HCT116 (cell line): ENCODE results near the gene CRY2. TPM values are rescaled to one million over a fixed set of nuclear protein-coding genes. Genes with fewer than 3 reads are reported as not detected.

ENCODE experiments used
- ATAC-seq: fragments of 200-7000 bp; cut with Tn5 transposase; 2 replicates; pipeline ENCODE4 v1.9.1; 2020; ENCODE audit warnings: mild to moderate bottlenecking, moderate library complexity
- BruUV-seq: library from RNA; stranded (reverse); fragments of 400-500 nt; replicated peaks from 2 replicates; lab custom pipeline; 2021; lab: Mats Ljungman, UMichigan
- CTCF ChIA-PET: fragments of 300-600 bp; sonication (Branson Sonifier 250); formaldehyde crosslinking; loops from one replicate; lab custom pipeline; 2021; ENCODE audit warnings: antibody characterized with exemption; lab: Charles Lee
- POLR2A ChIA-PET: fragments of 300-600, 350-600 bp; sonication (Branson Sonifier 250); formaldehyde crosslinking; loops from one replicate; lab custom pipeline; 2021; ENCODE audit warnings: antibody characterized with exemption; lab: Charles Lee
- RAD21 ChIA-PET, 2 experiments: fragments of 300-600 bp; sonication (Branson Sonifier 250); formaldehyde crosslinking; loops; one replicate each; lab custom pipeline; 2023; ENCODE audit warnings: low total read pairs in 2 of 2; ENCODE audit not compliant: uncharacterized antibody in 2 of 2, unreplicated experiment in 2 of 2, low non-redundant PET in 1 of 2; lab: Charles Lee
- DNase-seq: peaks from one replicate; pipeline ENCODE4 v3.0.0-alpha.2; 2010; ENCODE audit warnings: low read depth, low spot score
- H2AFZ ChIP-seq: fragments of 200-600 bp; shearing (Covaris generic), sonication (generic); 2 replicates; pipeline ENCODE4 v1.6.1; 2017; ENCODE audit warnings: low read depth, mixed run types, mixed read lengths, antibody characterized with exemption, low read length; ENCODE audit not compliant: poor library complexity, severe bottlenecking
- H3K27ac ChIP-seq: 2 replicates; pipeline ENCODE4 v1.5.1; 2012; ENCODE audit warnings: low read depth, low read length
- H3K27me3 ChIP-seq: fragments of 200-600 bp; sonication (generic); 2 replicates; pipeline ENCODE4 v1.6.1; 2016; ENCODE audit warnings: mixed run types, low read length, mixed read lengths; ENCODE audit not compliant: insufficient read depth
- H3K36me3 ChIP-seq, 2 experiments: fragments of 200-500 bp in 1 of 2; fragments of 200-600 bp in 1 of 2; sonication (Bioruptor generic) in 1 of 2; sonication (generic) in 1 of 2; 2 replicates each; pipeline versions ENCODE4 v1.5.1 to v1.6.1; 2014 to 2016; ENCODE audit warnings: low read length in 2 of 2, inconsistent platforms in 1 of 2, mixed read lengths in 1 of 2, mixed run types in 1 of 2; ENCODE audit not compliant: insufficient read depth in 2 of 2, control insufficient read depth in 1 of 2
- H3K4me1 ChIP-seq, 2 experiments: fragments of 200-600 bp in 1 of 2; sonication (generic) in 1 of 2; 2 replicates each; pipeline versions ENCODE4 v1.5.1 to v1.6.1; 2012 to 2017; ENCODE audit warnings: low read length in 2 of 2, inconsistent platforms in 1 of 2, mild to moderate bottlenecking in 1 of 2, mixed read lengths in 1 of 2, mixed run types in 1 of 2, moderate library complexity in 1 of 2; ENCODE audit not compliant: insufficient read depth in 2 of 2, control insufficient read depth in 1 of 2
- H3K4me2 ChIP-seq: fragments of 200-600 bp; sonication (generic); 2 replicates; pipeline ENCODE4 v1.6.1; 2017; ENCODE audit warnings: mixed run types, low read length, mixed read lengths
- H3K4me3 ChIP-seq, 2 experiments: fragments of 200-600 bp in 1 of 2; sonication (generic) in 1 of 2; replicated peaks in 1 of 2; 2 replicates each; pipeline ENCODE4 v1.5.1; 2011 to 2016; ENCODE audit warnings: low read length in 2 of 2, control low read depth in 1 of 2, low read depth in 1 of 2, mild to moderate bottlenecking in 1 of 2, mixed read lengths in 1 of 2, mixed run types in 1 of 2
- H3K79me2 ChIP-seq: fragments of 200-600 bp; sonication (generic); 2 replicates; pipeline ENCODE4 v1.6.1; 2017; ENCODE audit warnings: mild to moderate bottlenecking, mixed run types, low read length, moderate library complexity, mixed read lengths; ENCODE audit not compliant: insufficient read depth
- H3K9ac ChIP-seq: fragments of 200-600 bp; sonication (generic); 2 replicates; pipeline ENCODE4 v1.6.1; 2016; ENCODE audit warnings: low read length, mixed read lengths
- H3K9me2 ChIP-seq: fragments of 200-600 bp; sonication (generic), shearing (Covaris generic); 2 replicates; pipeline ENCODE4 v1.6.1; 2017; ENCODE audit warnings: mixed run types, mild to moderate bottlenecking, moderate library complexity; ENCODE audit not compliant: insufficient read depth
- H3K9me3 ChIP-seq, 2 experiments: fragments of 200-500 bp in 1 of 2; fragments of 200-600 bp in 1 of 2; sonication (Bioruptor generic) in 1 of 2; sonication (generic) in 1 of 2; 2 replicates each; pipeline ENCODE4 v1.6.1; 2014 to 2017; ENCODE audit warnings: low read length in 2 of 2, mixed read lengths in 2 of 2, inconsistent platforms in 1 of 2, low read depth in 1 of 2, mild to moderate bottlenecking in 1 of 2, mixed run types in 1 of 2, moderate library complexity in 1 of 2; ENCODE audit not compliant: control insufficient read depth in 1 of 2, insufficient read depth in 1 of 2
- H4K20me1 ChIP-seq: fragments of 200-600 bp; sonication (generic), shearing (Covaris generic); 2 replicates; pipeline ENCODE4 v1.6.1; 2017; ENCODE audit warnings: mixed run types, mild to moderate bottlenecking, moderate library complexity; ENCODE audit not compliant: insufficient read depth
- CBX3 ChIP-seq: IDR thresholded peaks from 2 replicates; pipeline ENCODE4 v1.6.1; 2012; ENCODE audit warnings: low read depth
- POLR2AphosphoS5 ChIP-seq: IDR thresholded peaks from 2 replicates; pipeline ENCODE4 v1.6.1; 2011; ENCODE audit warnings: mild to moderate bottlenecking, low read depth, low read length, moderate library complexity
- RAD21 ChIP-seq: IDR thresholded peaks from 2 replicates; pipeline ENCODE4 v1.6.1; 2012; ENCODE audit warnings: low read depth, mild to moderate bottlenecking
- SRF ChIP-seq: IDR thresholded peaks from 2 replicates; pipeline ENCODE4 v1.6.1; 2012; ENCODE audit warnings: low read depth
- TCF7L2 ChIP-seq: IDR thresholded peaks from 2 replicates; pipeline ENCODE4 v1.7.0; 2011; ENCODE audit warnings: borderline replicate concordance, inconsistent platforms; ENCODE audit not compliant: insufficient read depth, insufficient read length; ENCODE audit errors: extremely low read depth
- ZNF274 ChIP-seq: fragments of 200-500 bp; sonication (Bioruptor generic); IDR thresholded peaks from 2 replicates; pipeline ENCODE4 v1.6.1; 2014; ENCODE audit warnings: mild to moderate bottlenecking, low read depth, low read length, inconsistent platforms
- intact Hi-C: fragments of 100-400 bp; cut with micrococcal nuclease; formaldehyde crosslinking; loops from 2 replicates; pipeline ENCODE4 v1.10.0; 2022
- total RNA-seq: library from RNA; stranded (reverse); gene quantifications from one replicate; pipeline ENCODE4 v1.2.1, GENCODE V29; 2021; ENCODE audit not compliant: unreplicated experiment
- TF ChIP-seq, protein P1 (sequence below): IDR thresholded peaks from 2 replicates; pipeline ENCODE4 v1.6.1; 2012
- TF ChIP-seq, protein P2 (sequence below): IDR thresholded peaks from 2 replicates; pipeline ENCODE4 v1.6.1; 2012

Gene CRY2
- total RNA-seq, 1 experiment from 2014 or later, result 18.0 TPM

GRCh38 chr11:45799562-45799961 lies 47.7 kb upstream of the CRY2 start:
- Histone ChIP-seq H3K9me2 (no peaks in the 10 kb centered on the region; the same call in 1 of the 2 replicates), H2AFZ (no peak overlapping the region), H3K36me3 (no peaks in the 10 kb centered on the region), H3K4me3 (no peak overlapping the region), H4K20me1 (no peaks in the 10 kb centered on the region), H3K4me1 (peaks cover 8 to 20% of the 10 kb centered on the region in 2 experiments), H3K9me3 (no peaks in the 10 kb centered on the region), H3K27ac (no peak overlapping the region), H3K79me2 (no peaks in the 10 kb centered on the region), H3K9ac (no peak overlapping the region), H3K4me2 (no peak overlapping the region), H3K27me3 (no peaks in the 10 kb centered on the region)
- intact Hi-C loops, result no loop called here
- ChIA-PET RAD21 (no interaction called here), CTCF (interaction anchor here (0.6 kb wide), 1 partner anchor 45 kb away, joined by 3 read pairs; no protein-coding TSS in a partner anchor), POLR2A (no interaction called here)
- no peak for DNase-seq
- ATAC-seq, result no peak
- no TSS peak for BruUV-seq
- no peak for TF ChIP-seq POLR2AphosphoS5
- no peak for TF ChIP-seq TCF7L2
- TF ChIP-seq, protein P1, sequence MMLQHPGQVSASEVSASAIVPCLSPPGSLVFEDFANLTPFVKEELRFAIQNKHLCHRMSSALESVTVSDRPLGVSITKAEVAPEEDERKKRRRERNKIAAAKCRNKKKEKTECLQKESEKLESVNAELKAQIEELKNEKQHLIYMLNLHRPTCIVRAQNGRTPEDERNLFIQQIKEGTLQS, result no peak
- TF ChIP-seq CBX3, result no peak
- no peak for TF ChIP-seq RAD21
- TF ChIP-seq ZNF274, result no peak
- TF ChIP-seq, protein P2, sequence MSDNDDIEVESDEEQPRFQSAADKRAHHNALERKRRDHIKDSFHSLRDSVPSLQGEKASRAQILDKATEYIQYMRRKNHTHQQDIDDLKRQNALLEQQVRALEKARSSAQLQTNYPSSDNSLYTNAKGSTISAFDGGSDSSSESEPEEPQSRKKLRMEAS, result no peak

GRCh38 chr11:45800261-45800660 lies 47.0 kb upstream of the CRY2 start:
- H3K9me2 ChIP-seq, result no peaks in the 10 kb centered on the region; the same call in 1 of the 2 replicates
- intact Hi-C loops, result no loop called here
- POLR2A ChIA-PET, result no interaction called here

More at GRCh38 chr11:45800261-45800660, 47.0 kb upstream of the CRY2 start:
- H3K79me2 ChIP-seq, result peaks cover under 1% of the 10 kb centered on the region; the same call in 1 of the 2 replicates
- H2AFZ ChIP-seq, result no peak overlapping the region
- H3K4me3 ChIP-seq, result no peak overlapping the region
- ATAC-seq (no peak), DNase-seq (no peak)
- no peak for TF ChIP-seq RAD21
- TF ChIP-seq SRF, result no peak
- TF ChIP-seq, protein P1, result no peak
- TF ChIP-seq POLR2AphosphoS5, result no peak
- no peak overlapping the region for H3K27ac ChIP-seq
- H3K27me3 ChIP-seq, result no peaks in the 10 kb centered on the region
- no peaks in the 10 kb centered on the region for H4K20me1 ChIP-seq
- CTCF ChIA-PET, result no interaction called here
- no peaks in the 10 kb centered on the region for H3K36me3 ChIP-seq
- H3K9ac ChIP-seq, result no peak overlapping the region
- H3K4me2 ChIP-seq, result no peak overlapping the region
- no TSS peak for BruUV-seq
- H3K9me3 ChIP-seq, result no peaks in the 10 kb centered on the region
- RAD21 ChIA-PET, result no interaction called here
- peaks cover 8 to 20% of the 10 kb centered on the region in 2 experiments for H3K4me1 ChIP-seq
